CMK (cell line): ENCODE data around the gene LRRC52.

Source experiments
- DNase-seq: peaks from one replicate; pipeline ENCODE4 v3.0.0-alpha.2; 2010; ENCODE audit warnings: low read depth

LRRC52 gene

GRCh38 chr1:165537356-165538109 lies 6.3 kb upstream of the LRRC52 start:
- DNase-seq = no peak

DNA sequence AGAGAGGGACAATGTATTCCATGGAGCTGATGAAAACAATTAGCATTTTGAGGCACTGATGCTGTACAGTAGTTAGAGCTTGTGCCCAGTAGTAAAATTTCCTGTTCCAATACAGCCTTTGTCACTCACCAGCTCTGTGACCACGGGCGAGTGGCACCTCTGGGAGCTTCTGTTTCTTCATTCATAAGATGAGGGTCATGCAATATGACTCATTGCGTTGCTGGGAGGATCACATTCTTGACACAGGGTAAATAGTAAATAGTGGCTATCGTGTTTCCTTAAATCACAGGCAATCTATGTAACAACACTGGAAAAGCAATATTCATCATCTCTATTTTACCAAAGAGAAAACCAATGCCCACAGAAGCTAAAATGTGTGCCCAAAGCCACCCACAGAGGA lies 4.5 kb upstream of the LRRC52 start:
- no peak for DNase-seq

GRCh38 chr1:165539908-165540307 lies 3.9 kb upstream of the LRRC52 start:
- DNase-seq = no peak

- no peak for DNase-seq
These were observed 1.7 kb upstream of the LRRC52 start for GRCh38 chr1:165542015-165542631.

DNA sequence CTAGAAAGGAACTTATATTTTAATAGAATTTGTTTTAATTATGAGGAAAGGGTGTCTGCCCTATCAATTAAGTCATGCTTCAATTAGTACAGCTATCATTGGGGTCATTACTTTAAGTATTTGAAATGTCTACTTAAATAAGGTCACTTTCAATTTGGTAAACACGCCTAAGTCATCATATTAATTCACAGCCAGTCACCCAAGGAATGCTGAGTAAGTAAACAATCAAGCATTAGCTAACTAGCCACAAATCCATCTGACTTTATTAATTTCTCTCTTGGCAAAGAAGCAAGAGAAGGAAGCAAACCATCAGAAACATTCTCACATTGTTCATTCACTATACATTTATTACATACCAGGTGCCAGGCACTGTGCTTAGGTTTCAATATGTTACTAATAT lies 1.2 kb upstream of the LRRC52 start:
- no peak for DNase-seq

DNA sequence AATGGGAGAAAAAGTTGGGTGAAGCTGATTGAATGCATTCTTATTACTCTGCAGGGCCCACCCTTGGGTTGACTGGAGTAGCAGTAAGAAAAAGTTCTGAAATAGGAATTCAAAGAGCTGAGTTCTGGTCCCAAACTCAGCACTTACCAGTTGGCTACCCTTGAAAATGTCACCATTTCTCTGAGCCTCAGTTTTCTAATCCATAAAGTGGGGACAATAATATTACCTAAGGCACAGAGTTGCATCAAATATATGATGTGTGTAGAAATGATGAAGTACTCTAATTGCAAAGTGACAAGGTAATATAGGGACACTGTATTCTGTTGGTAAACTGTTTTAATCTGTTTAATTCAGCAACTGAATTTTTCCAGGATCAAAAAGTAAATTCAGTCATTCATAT lies 1.2 kb downstream of the LRRC52 start:
- no peak for DNase-seq

DNA sequence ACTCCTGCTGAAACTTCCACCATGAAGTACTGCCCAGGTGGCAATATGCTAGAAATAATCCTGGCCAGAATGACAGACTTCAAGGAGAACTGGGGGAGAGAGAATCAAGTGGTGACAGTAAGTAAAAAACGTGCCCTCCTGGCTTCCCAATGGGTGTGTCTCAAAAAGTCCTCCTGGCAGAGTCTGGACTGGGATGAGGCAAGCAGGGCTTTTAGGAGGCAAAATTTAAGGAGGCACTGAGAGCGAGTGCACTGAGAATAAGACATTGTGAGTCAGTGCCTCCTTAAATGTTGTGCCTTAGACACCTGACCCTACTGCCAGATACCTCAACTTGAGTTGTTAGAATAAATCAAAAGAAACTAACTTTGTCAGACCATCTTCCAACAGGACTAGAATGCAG lies 2.2 kb downstream of the LRRC52 start:
- no peak for DNase-seq

GRCh38 chr1:165549973-165550372 lies 6.2 kb downstream of the LRRC52 start:
- no peak for DNase-seq

- DNase-seq = no peak
These were observed 7.7 kb downstream of the LRRC52 start for GRCh38 chr1:165551469-165551868.

DNA sequence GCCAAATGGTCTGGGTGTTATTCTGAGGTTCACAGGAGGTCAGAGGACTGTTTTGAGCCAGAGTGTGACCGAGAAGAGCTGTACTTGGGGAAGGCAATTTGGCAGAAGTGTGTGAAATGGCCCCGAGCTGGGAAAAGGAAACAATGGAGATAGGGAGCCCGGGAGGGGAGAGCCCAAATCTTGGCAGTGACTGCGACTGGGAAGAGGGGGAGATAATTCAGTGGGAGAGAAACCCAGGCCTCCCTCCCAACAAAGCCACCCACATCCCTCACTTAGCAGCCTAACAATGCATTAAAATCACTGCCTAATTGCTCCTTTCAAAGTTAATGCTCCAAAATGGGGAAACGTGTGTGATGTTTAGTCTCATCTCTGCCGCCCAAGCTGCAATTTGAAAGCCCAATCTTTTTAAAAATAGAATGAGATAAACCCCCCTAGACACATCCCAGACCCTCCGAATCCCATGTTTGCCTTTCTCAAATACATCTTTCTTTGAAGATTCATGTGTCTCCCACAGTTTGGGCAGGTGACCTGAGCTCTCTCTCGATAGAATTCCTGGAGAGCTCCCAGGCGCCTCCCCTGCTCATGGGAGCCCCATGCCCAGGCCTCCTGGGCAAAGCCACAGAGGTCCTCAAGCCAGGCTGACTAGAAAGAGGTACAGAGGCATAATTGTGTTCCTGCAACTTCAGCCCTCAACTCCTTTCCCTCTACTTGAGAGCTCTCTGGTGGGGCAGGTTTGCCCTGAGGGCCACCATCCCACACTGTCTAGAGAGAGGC lies 17.3 kb downstream of the LRRC52 start:
- no peak for DNase-seq

DNA sequence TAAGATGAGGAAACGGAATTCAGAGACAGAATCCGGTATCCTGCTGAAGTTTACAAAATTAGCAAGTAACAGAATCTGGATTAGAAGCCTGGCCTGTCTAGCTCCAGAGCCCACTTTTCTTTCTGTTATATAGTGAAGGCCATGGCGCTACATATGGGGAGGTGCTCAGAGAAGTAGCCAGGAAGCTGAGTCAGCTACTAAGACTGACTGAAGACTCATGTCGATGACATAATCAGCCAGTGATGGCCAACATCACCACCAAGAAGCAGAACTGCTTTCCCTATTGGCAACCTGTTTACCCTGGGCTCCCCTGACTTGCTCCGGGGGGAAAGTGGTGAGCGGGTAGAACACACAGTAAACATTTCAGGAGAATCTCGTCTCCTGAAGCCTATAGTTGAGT lies 18.8 kb downstream of the LRRC52 start:
- DNase-seq = no peak

GRCh38 chr1:165563551-165563950 lies 19.8 kb downstream of the LRRC52 start:
- DNase-seq = no peak

- no peak for DNase-seq
These were observed 20.8 kb downstream of the LRRC52 start for GRCh38 chr1:165564561-165564960.

GRCh38 chr1:165565751-165566490 lies 22.1 kb downstream of the LRRC52 start:
- no peak for DNase-seq

- DNase-seq = no peak
These were observed 26.3 kb downstream of the LRRC52 start for GRCh38 chr1:165570078-165570477.

DNA sequence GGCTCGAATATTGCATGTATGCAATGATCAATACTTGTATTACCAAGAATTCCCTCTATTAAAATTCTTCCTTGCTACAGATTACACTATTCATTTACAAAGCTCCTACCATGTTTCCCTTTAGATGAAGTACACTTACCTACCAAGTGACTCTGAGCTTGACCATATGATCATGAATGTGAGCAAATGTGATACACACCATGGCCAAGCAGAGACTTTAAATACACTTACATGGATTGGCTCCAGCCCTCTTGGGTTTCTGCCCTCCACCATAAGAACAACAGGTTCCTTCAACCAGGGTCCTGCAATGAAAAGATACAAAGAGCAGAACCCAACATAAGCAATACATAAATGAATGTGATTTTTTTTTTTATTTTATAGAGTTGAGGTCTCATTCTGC lies 30.0 kb downstream of the LRRC52 start:
- no peak for DNase-seq

- DNase-seq = no peak
These were observed 30.5 kb downstream of the LRRC52 start for GRCh38 chr1:165574295-165574694.

- no peak for DNase-seq
These were observed 31.8 kb downstream of the LRRC52 start for GRCh38 chr1:165575468-165576099.

DNA sequence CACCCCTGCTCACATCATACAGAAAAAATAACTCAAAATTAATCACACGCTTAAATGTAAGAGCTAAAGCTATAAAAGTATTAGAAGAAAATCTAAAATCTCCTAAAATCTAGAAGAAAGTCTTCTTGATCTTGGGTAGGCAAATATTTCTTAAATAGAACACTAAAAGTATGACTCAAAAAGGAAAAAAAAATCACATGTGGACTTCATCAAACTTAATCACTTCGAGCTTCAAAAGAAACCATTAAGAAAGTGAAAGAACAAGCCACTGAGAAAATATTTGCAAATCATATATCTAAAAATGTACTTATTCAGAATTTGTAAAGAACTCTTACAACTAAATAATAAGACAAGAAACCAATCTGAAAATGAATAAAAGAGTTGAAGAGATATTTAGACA lies 32.7 kb downstream of the LRRC52 start:
- DNase-seq = no peak

DNA sequence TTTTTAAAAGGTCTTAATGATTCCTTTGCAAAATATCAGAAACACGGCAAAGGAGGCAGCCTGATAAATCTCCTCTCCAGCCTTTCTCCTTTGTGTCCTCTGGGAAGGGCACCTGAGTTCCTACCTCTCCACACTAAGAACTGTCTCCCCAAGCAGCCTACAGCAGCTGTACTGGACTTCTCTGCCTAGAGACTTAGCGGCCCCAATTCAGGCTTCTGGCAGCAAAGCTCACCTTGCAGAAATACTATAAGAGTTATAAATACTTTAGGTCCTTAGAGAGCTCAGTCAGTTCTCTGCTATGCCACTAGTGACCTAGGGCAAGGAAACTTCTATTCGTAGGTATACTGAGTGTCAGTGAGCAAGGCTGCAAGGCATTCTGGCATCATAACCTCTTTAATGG lies 33.9 kb downstream of the LRRC52 start:
- no peak for DNase-seq

DNA sequence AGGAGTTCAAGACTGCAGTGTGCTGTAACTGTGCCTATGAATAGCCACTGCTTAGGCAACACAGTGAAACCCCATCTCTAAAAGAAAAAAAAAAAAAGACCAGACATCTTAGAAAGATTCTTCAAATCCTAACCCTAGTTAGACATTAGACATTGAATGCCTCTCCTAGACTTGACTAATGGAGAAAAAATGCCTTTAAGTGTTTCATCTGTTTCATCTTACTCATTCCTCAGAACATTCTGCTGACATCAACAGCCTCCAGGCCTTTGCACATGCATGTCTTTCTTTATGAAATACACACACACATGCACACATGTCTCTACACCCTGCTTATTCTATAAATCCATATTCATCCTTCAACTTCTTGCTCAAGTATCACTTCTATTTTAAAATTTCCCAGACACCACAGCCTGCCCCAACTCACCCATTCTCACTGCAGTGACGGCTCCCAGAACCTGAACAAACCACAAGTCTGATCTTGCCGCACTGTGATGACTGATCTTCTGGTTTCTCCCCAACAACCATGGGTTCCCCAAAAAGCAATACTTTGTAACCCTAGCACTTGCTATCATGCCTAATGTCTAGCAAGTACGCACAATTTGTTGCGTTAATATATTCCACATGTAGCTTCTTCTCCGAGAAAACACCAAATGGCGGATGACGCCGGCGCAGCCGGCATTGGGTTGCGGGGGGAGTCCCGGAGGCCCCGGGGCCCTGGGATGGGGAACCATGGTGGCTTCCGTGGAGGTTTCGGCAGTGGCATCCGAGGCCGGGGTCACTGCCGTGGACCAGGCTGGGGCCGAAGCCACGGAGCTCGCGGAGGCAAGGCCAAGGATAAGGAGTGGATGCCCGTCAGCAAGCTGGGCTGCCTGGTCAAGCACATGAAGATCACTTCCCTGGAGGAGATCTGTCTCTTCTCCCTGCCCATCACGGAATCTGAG lies 37.4 kb downstream of the LRRC52 start:
- DNase-seq = no peak
